Measurements from ENCODE around the gene NLE1. TPM values are rescaled to one million over a fixed set of nuclear protein-coding genes. Genes with fewer than 3 reads are reported as not detected.

Gene NLE1
- total RNA-seq, 1 experiment from 2014 or later = 78.8 TPM

DNA sequence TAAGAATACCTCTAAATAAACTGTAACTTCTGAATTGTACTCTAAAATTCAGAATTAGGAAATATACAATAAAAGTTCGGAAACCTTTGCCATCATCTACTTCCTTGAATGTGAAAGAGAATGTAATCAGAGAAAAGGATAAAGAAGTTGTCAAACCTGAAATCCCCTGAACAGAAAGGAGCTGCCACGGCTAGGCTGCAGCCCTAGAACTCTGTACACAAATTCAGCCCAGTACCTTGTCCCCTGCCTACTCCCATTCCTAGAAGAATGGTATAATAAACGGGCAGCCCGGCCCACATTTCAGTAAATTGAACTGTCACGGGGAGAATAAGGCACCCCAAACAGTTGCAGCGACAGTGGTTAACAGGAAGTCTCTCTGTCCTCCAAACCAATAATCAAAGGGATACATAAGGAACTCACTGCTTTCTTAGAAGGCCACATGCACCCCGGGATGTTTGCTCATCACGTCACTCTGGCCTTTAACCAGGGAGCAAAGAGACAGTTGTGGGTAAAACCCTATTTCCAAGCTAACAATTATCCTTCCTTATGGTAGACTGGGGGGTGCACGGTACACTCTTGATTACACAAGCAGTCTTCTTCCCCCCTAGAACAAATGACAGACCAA lies 54.3 kb downstream of the NLE1 start:
- DNase-seq (ENCODE audit: low spot score) = peak; percentile 90

- peak; percentile 29 for DNase-seq (ENCODE audit: low spot score)
Measured at GRCh38 chr17:35086931-35087573, 55.1 kb downstream of the NLE1 start.

- DNase-seq (ENCODE audit: low spot score) = no peak
Measured at GRCh38 chr17:35086164-35086563, 55.9 kb downstream of the NLE1 start.

GRCh38 chr17:35084987-35085386 lies 57.1 kb downstream of the NLE1 start:
- DNase-seq (ENCODE audit: low spot score) = peak; percentile 63

GRCh38 chr17:35083071-35083470 lies 59.0 kb downstream of the NLE1 start:
- no peak for DNase-seq (ENCODE audit: low spot score)

- peak; percentile 31 for DNase-seq (ENCODE audit: low spot score)
Measured at GRCh38 chr17:35082073-35082657, 59.9 kb downstream of the NLE1 start.

GRCh38 chr17:35081638-35082037 lies 60.5 kb downstream of the NLE1 start:
- no peak for DNase-seq (ENCODE audit: low spot score)

- no peak for DNase-seq (ENCODE audit: low spot score)
Measured at GRCh38 chr17:35080536-35080935, 61.6 kb downstream of the NLE1 start.

GRCh38 chr17:35079547-35080423 lies 62.3 kb downstream of the NLE1 start:
- peak; percentile 57 for DNase-seq (ENCODE audit: low spot score)

Small RNAs within 50 kb of the gene (small RNA-seq; reads per million reads assigned to genes)
- not detected for gene RNU6-840P

Other genes starting within 250 kb of the NLE1 start
- gene CCT6B, start 180.8 kb downstream of the NLE1 start, total RNA-seq (2014; rRNA removed; shearing (Covaris generic)) = 0.61 and 0.76 TPM in 2 replicates
- gene ZNF830, start 180.8 kb downstream of the NLE1 start, total RNA-seq (2014; rRNA removed; shearing (Covaris generic)) = 12.7 and 17.1 TPM in 2 replicates
- gene LIG3, start 161.8 kb downstream of the NLE1 start, total RNA-seq (2014; rRNA removed; shearing (Covaris generic)) = 107 and 110 TPM in 2 replicates
- 38.6 and 46.0 TPM in 2 replicates for gene RFFL, start 78.6 kb downstream of the NLE1 start, total RNA-seq (2014; rRNA removed; shearing (Covaris generic))
- gene RAD51D, start 22.4 kb downstream of the NLE1 start, total RNA-seq (2014; rRNA removed; shearing (Covaris generic)) = 14.9 and 19.5 TPM in 2 replicates
- not detected in 2 replicates for gene FNDC8, start 20.7 kb downstream of the NLE1 start, total RNA-seq (2014; rRNA removed; shearing (Covaris generic))
- not detected in 2 replicates for gene UNC45B, start 5.5 kb upstream of the NLE1 start, total RNA-seq (2014; rRNA removed; shearing (Covaris generic))
- not detected in 2 replicates for gene SLC35G3, start 52.1 kb upstream of the NLE1 start, total RNA-seq (2014; rRNA removed; shearing (Covaris generic))
- 2.0 and 3.8 TPM in 2 replicates for gene SLFN5, start 100.8 kb upstream of the NLE1 start, total RNA-seq (2014; rRNA removed; shearing (Covaris generic))
- not detected in 2 replicates for gene SLFN11, start 231.3 kb upstream of the NLE1 start, total RNA-seq (2014; rRNA removed; shearing (Covaris generic))